H1 (cell line): ENCODE measurements around the gene TECPR2. TPM values are rescaled to one million over a fixed set of nuclear protein-coding genes. Genes with fewer than 3 reads are reported as not detected.

Source experiments
- CTCF ChIA-PET: fragments of 300-600 bp; sonication (Branson Sonifier 250); formaldehyde crosslinking; loops from one replicate; lab custom pipeline; 2021; ENCODE audit not compliant: partially characterized antibody; lab: Charles Lee
- POLR2A ChIA-PET: fragments of 300-600 bp; sonication (Branson Sonifier 250); formaldehyde crosslinking; loops from one replicate; lab custom pipeline; 2021; ENCODE audit warnings: inconsistent platforms; ENCODE audit not compliant: partially characterized antibody; lab: Charles Lee
- DNase-seq, 2 experiments: peaks; one replicate each; pipeline versions ENCODE4 v3.0.0 to v3.0.0-alpha.2; 2010 to 2022; ENCODE audit warnings: low spot score in 2 of 2, low read depth in 1 of 2, mixed read lengths in 1 of 2
- FAIRE-seq: peaks from 2 replicates; lab custom pipeline; 2011; peaks lifted over from hg19 to GRCh38; lab: Jason Lieb, UNC
- H2AFZ ChIP-seq: 2 replicates; pipeline ENCODE4 v1.8.1; 2012; ENCODE audit warnings: low read length, inconsistent platforms
- H2AK5ac ChIP-seq: 2 replicates; pipeline ENCODE4 v1.6.1; 2013; ENCODE audit warnings: low read depth, low read length
- H2BK120ac ChIP-seq: replicated peaks from 2 replicates; pipeline ENCODE3; 2013; ENCODE audit warnings: low read depth, low read length, inconsistent platforms
- H2BK12ac ChIP-seq: 2 replicates; pipeline ENCODE4 v1.6.1; 2013; ENCODE audit warnings: low read depth, low read length
- H2BK15ac ChIP-seq: 2 replicates; pipeline ENCODE4 v1.6.1; 2013; ENCODE audit warnings: low read length
- H2BK20ac ChIP-seq: 2 replicates; pipeline ENCODE4 v1.6.1; 2013; ENCODE audit warnings: low read length
- H2BK5ac ChIP-seq: 2 replicates; pipeline ENCODE4 v1.6.1; 2013; ENCODE audit warnings: low read depth, low read length
- H3K14ac ChIP-seq: 2 replicates; pipeline ENCODE4 v1.6.1; 2013; ENCODE audit warnings: inconsistent platforms; ENCODE audit not compliant: insufficient read length
- H3K18ac ChIP-seq: 2 replicates; pipeline ENCODE4 v1.6.1; 2013; ENCODE audit warnings: low read length; ENCODE audit errors: extremely low read depth
- H3K23ac ChIP-seq: 2 replicates; pipeline ENCODE4 v1.6.1; 2013; ENCODE audit warnings: inconsistent platforms; ENCODE audit not compliant: insufficient read length
- H3K23me2 ChIP-seq: 2 replicates; pipeline ENCODE4 v1.6.1; 2013; ENCODE audit warnings: low read depth, low read length
- H3K27ac ChIP-seq: 2 replicates; pipeline ENCODE4 v1.6.1; 2011; ENCODE audit warnings: low read depth, low read length, inconsistent platforms
- H3K27me3 ChIP-seq, 4 experiments: replicated peaks in 1 of 4; 1 replicate in 1 of 4; 2 replicates in 3 of 4; pipeline versions ENCODE4 v1.6.1 to v1.8.1; 2011 to 2013; ENCODE audit warnings: low read length in 3 of 4, mild to moderate bottlenecking in 3 of 4, inconsistent platforms in 2 of 4, mixed read lengths in 2 of 4, moderate library complexity in 1 of 4; ENCODE audit not compliant: control insufficient read depth in 3 of 4, insufficient read depth in 3 of 4; ENCODE audit errors: extremely low read depth in 1 of 4
- H3K36me3 ChIP-seq, 4 experiments: 2 replicates each; pipeline versions ENCODE4 v1.6.1 to v1.8.1; 2011 to 2013; ENCODE audit warnings: mild to moderate bottlenecking in 4 of 4, low read length in 3 of 4, moderate library complexity in 2 of 4, control low read depth in 1 of 4, inconsistent platforms in 1 of 4; ENCODE audit not compliant: insufficient read depth in 4 of 4, control insufficient read depth in 2 of 4
- H3K4ac ChIP-seq: replicated peaks from 2 replicates; pipeline ENCODE3; 2013; ENCODE audit warnings: low read length, low read depth, mixed read lengths, inconsistent platforms; ENCODE audit not compliant: insufficient read length
- H3K4me1 ChIP-seq, 4 experiments: replicated peaks in 1 of 4; 1 replicate in 1 of 4; 2 replicates in 3 of 4; pipeline versions ENCODE4 v1.6.1 to v1.8.1; 2011 to 2013; ENCODE audit warnings: low read length in 3 of 4, inconsistent platforms in 2 of 4, mixed read lengths in 1 of 4; ENCODE audit not compliant: insufficient read depth in 4 of 4, control insufficient read depth in 3 of 4
- H3K4me2 ChIP-seq, 2 experiments: 2 replicates each; pipeline versions ENCODE4 v1.6.1 to v1.8.1; 2011 to 2013; ENCODE audit warnings: low read depth in 2 of 2, low read length in 2 of 2, control low read depth in 1 of 2, inconsistent platforms in 1 of 2, mild to moderate bottlenecking in 1 of 2; ENCODE audit not compliant: insufficient read depth in 1 of 2
- H3K4me3 ChIP-seq, 4 experiments: fragments of 200-600, 300-600 bp in 1 of 4; sonication (generic), shearing (Covaris generic), sonication (Bioruptor Twin) in 1 of 4; 2 replicates each; pipeline versions ENCODE4 v1.5.1 to v1.8.1; 2011 to 2016; ENCODE audit warnings: low read length in 4 of 4, low read depth in 3 of 4, control low read depth in 2 of 4, inconsistent platforms in 2 of 4, mild to moderate bottlenecking in 2 of 4, mixed read lengths in 1 of 4, moderate library complexity in 1 of 4; ENCODE audit not compliant: insufficient read depth in 2 of 4; ENCODE audit errors: extremely low read depth in 1 of 4
- H3K56ac ChIP-seq: replicated peaks from 2 replicates; pipeline ENCODE3; 2013; ENCODE audit warnings: low read depth, mild to moderate bottlenecking, mixed read lengths, low read length, inconsistent platforms; ENCODE audit not compliant: insufficient read length
- H3K79me1 ChIP-seq: 2 replicates; pipeline ENCODE4 v1.6.1; 2013; ENCODE audit warnings: low read depth, low read length, control low read depth
- H3K79me2 ChIP-seq, 2 experiments: 2 replicates each; pipeline versions ENCODE4 v1.6.1 to v1.8.1; 2012 to 2013; ENCODE audit warnings: low read length in 2 of 2, mild to moderate bottlenecking in 2 of 2, inconsistent platforms in 1 of 2; ENCODE audit not compliant: insufficient read depth in 2 of 2, control insufficient read depth in 1 of 2
- H3K9ac ChIP-seq, 4 experiments: replicated peaks in 1 of 4; 1 replicate in 1 of 4; 2 replicates in 3 of 4; pipeline versions ENCODE4 v1.6.1 to v1.8.1; 2011 to 2013; ENCODE audit warnings: low read depth in 3 of 4, low read length in 3 of 4, control low read depth in 2 of 4, mild to moderate bottlenecking in 2 of 4, moderate library complexity in 2 of 4, inconsistent platforms in 1 of 4; ENCODE audit errors: extremely low read depth in 1 of 4
- H3K9me3 ChIP-seq, 2 experiments: 2 replicates each; pipeline versions ENCODE4 v1.6.1 to v1.8.1; 2012 to 2013; ENCODE audit warnings: mild to moderate bottlenecking in 2 of 2, moderate library complexity in 2 of 2, control low read depth in 1 of 2, inconsistent platforms in 1 of 2, low read depth in 1 of 2, low read length in 1 of 2, mixed read lengths in 1 of 2; ENCODE audit not compliant: insufficient read depth in 2 of 2
- H4K20me1 ChIP-seq, 2 experiments: replicated peaks in 1 of 2; 2 replicates each; pipeline versions ENCODE3 to v1.8.1; 2011 to 2013; ENCODE audit warnings: inconsistent platforms in 2 of 2, low read length in 2 of 2, mild to moderate bottlenecking in 1 of 2; ENCODE audit not compliant: insufficient read depth in 2 of 2, control insufficient read depth in 1 of 2
- H4K5ac ChIP-seq: 2 replicates; pipeline ENCODE4 v1.6.1; 2013; ENCODE audit warnings: low read length, low read depth, mixed read lengths, inconsistent platforms; ENCODE audit not compliant: insufficient read length
- H4K8ac ChIP-seq: 2 replicates; pipeline ENCODE4 v1.8.0; 2013; ENCODE audit warnings: mild to moderate bottlenecking, moderate library complexity, low read length, inconsistent platforms; ENCODE audit not compliant: insufficient read depth; ENCODE audit errors: extremely low read depth
- H4K91ac ChIP-seq: replicated peaks from 2 replicates; pipeline ENCODE3; 2013; ENCODE audit warnings: low read length, mixed read lengths, inconsistent platforms; ENCODE audit not compliant: insufficient read length
- CBX5 ChIP-seq: fragments of 300-800, 300-1000 bp; sonication (generic); IDR thresholded peaks from 2 replicates; pipeline ENCODE4 v1.7.1; 2016; ENCODE audit warnings: antibody characterized with exemption, low read length, low read depth
- CEBPB ChIP-seq: IDR thresholded peaks from 2 replicates; pipeline ENCODE4 v1.6.1; 2012; ENCODE audit warnings: low read depth, low read length
- CHD2 ChIP-seq: IDR thresholded peaks from 2 replicates; pipeline ENCODE4 v1.6.1; 2012; ENCODE audit warnings: low read length, improper control_type of control experiment
- CTBP2 ChIP-seq: IDR thresholded peaks from 2 replicates; pipeline ENCODE4 v1.7.0; 2011; ENCODE audit warnings: borderline replicate concordance, mild to moderate bottlenecking, moderate library complexity, mixed read lengths, low read length; ENCODE audit not compliant: insufficient read depth, insufficient read length
- EP300 ChIP-seq, 2 experiments: IDR thresholded peaks; 1 replicate in 1 of 2; 2 replicates in 1 of 2; pipeline ENCODE4 v1.6.1; 2011 to 2012; ENCODE audit warnings: low read depth in 2 of 2, low read length in 2 of 2, mild to moderate bottlenecking in 2 of 2, borderline replicate concordance in 1 of 2, inconsistent platforms in 1 of 2, moderate library complexity in 1 of 2
- JUN ChIP-seq: IDR thresholded peaks from 2 replicates; pipeline ENCODE4 v1.6.1; 2011; ENCODE audit warnings: low read depth, mild to moderate bottlenecking, improper control_type of control experiment, low read length
- JUND ChIP-seq: IDR thresholded peaks from 2 replicates; pipeline ENCODE4 v1.6.1; 2011; ENCODE audit warnings: mild to moderate bottlenecking, improper control_type of control experiment, low read length
- MAFK ChIP-seq: IDR thresholded peaks from 2 replicates; pipeline ENCODE4 v1.6.1; 2012; ENCODE audit warnings: low read depth, mild to moderate bottlenecking, improper control_type of control experiment, low read length
- POLR2AphosphoS5 ChIP-seq: IDR thresholded peaks from 2 replicates; pipeline ENCODE4 v1.6.1; 2011; ENCODE audit warnings: low read depth, low read length
- RNF2 ChIP-seq: fragments of 200-900, 300-1000 bp; sonication (generic); IDR thresholded peaks from 2 replicates; pipeline ENCODE4 v1.7.1; 2016; ENCODE audit warnings: borderline replicate concordance, low read depth, mild to moderate bottlenecking, antibody characterized with exemption, low read length; ENCODE audit not compliant: poor library complexity, severe bottlenecking; ENCODE audit errors: missing control alignments
- SIN3A ChIP-seq, 2 experiments: IDR thresholded peaks in 1 of 2; conservative IDR thresholded peaks in 1 of 2; 2 replicates each; pipeline ENCODE4 v1.6.1; 2011 to 2012; ENCODE audit warnings: low read length in 2 of 2, improper control_type of control experiment in 1 of 2, low read depth in 1 of 2, mild to moderate bottlenecking in 1 of 2
- SP4 ChIP-seq: IDR thresholded peaks from 2 replicates; pipeline ENCODE4 v1.6.1; 2012; ENCODE audit warnings: low read length, inconsistent platforms
- SUZ12 ChIP-seq: fragments of 200-600 bp; sonication (generic); IDR thresholded peaks from 2 replicates; pipeline ENCODE4 v1.6.1; 2012; ENCODE audit warnings: mild to moderate bottlenecking, inconsistent platforms, low read length, moderate library complexity, mixed read lengths
- YY1 ChIP-seq: IDR thresholded peaks from 2 replicates; pipeline ENCODE4 v1.6.1; 2011; ENCODE audit warnings: low read depth, mild to moderate bottlenecking, low read length
- WGBS, 2 experiments: shearing (Covaris generic) in 1 of 2; methylation state at CpG; one replicate each; pipeline versions ENCODE4 v1.1.6 to v1.1.7; 2013 to 2015; ENCODE audit warnings: low lambda C conversion rate in 2 of 2, mixed read lengths in 2 of 2, inconsistent platforms in 1 of 2, low coverage in 1 of 2, missing lambda C conversion rate in 1 of 2; ENCODE audit not compliant: insufficient replicate concordance in 2 of 2, insufficient coverage in 1 of 2, insufficient read length in 1 of 2; ENCODE audit errors: extremely low coverage in 1 of 2, missing lambda C conversion rate in 1 of 2; 5-methylcytosine and 5-hydroxymethylcytosine counted together
- polyA plus RNA-seq, 7 experiments: library from polyadenylated mRNA; depleted of rRNA in 3 of 7; stranded (reverse) in 5 of 7; unstranded in 2 of 7; fragments of >200 nt in 5 of 7; fragments of 200-250 nt in 2 of 7; gene quantifications; 1 replicate in 5 of 7; 2 replicates in 1 of 7; 4 replicates in 1 of 7; pipeline versions ENCODE4 v1.2.1 to v1.2.3, GENCODE V29; 2011 to 2013; ENCODE audit warnings: missing spikeins in 2 of 7, mixed read lengths in 2 of 7
- total RNA-seq: library from RNA; stranded (reverse); fragmentation: NEBNext Ultra II Directional; extraction: Animal tissue kit (Norgen Biotek cat#: 25700); gene quantifications from 2 replicates; pipeline ENCODE4 v1.2.1, GENCODE V29; 2021

TECPR2 gene
- total and polyA plus RNA-seq, 2 of the 8 experiments (the other 6 are each of a cell fraction or from before 2014, with no cell fraction given) = 6.8 to 19.4 TPM

- Histone ChIP-seq H3K27me3 (no peaks in the 10 kb centered on the region), H2BK15ac (no peak overlapping the region), H3K14ac (no peak overlapping the region), H2BK12ac (no peak overlapping the region), H4K91ac (no peak overlapping the region), H3K18ac (no peak overlapping the region), H3K9ac (no peak overlapping the region), H4K8ac (peak overlapping the region; percentile 84; the same call in 1 of the 2 replicates), H4K20me1 (no peaks in the 10 kb centered on the region), H3K56ac (no peak overlapping the region), H3K4ac (no peak overlapping the region), H4K5ac (no peak overlapping the region), H2BK20ac (no peak overlapping the region), H2BK5ac (no peak overlapping the region; the same call in 1 of the 2 replicates), H3K36me3 (peaks cover 2 to 23% (median 9%) of the 10 kb centered on the region in 4 experiments; a peak in 6 of 8 replicates), H3K4me3 (no peak overlapping the region), H3K23me2 (no peaks in the 10 kb centered on the region), H2AFZ (no peak overlapping the region), H2AK5ac (no peak overlapping the region), H3K23ac (no peak overlapping the region), H3K27ac (no peak overlapping the region), H3K79me2 (no peaks in the 10 kb centered on the region), H2BK120ac (no peak overlapping the region), H3K4me2 (no peak overlapping the region), H3K4me1 (no peaks in the 10 kb centered on the region), H3K79me1 (no peaks in the 10 kb centered on the region), H3K9me3 (no peaks in the 10 kb centered on the region)
- DNase-seq (no peak), FAIRE-seq (no peak)
- WGBS, 2 experiments = 95% methylated on average over 7 of the region's 7 CpGs; no CpG with 5 or more reads in 1 of the 2 experiments
- POLR2A ChIA-PET = interaction anchor here (1.1 to 2.0 kb wide), 2 partner anchors 11 to 14 kb away, joined by 4 to 6 read pairs; no protein-coding TSS in a partner anchor
- CTCF ChIA-PET = no interaction called here
- no peak for TF ChIP-seq SP4
- no peak for TF ChIP-seq SUZ12
- TF ChIP-seq YY1 = no peak
- no peak for TF ChIP-seq POLR2AphosphoS5
- TF ChIP-seq CTBP2 = no peak
- TF ChIP-seq SIN3A (conservative IDR thresholded peaks at IDR 0.05 in 1 of 2, IDR thresholded peaks at IDR 0.05 in 1 of 2; ENCODE audit: low read depth in 1 of 2, low read length in 2 of 2) = no peak
- TF ChIP-seq RNF2 = no peak
- TF ChIP-seq CBX5 = no peak
- no peak for TF ChIP-seq CEBPB
- no peak for TF ChIP-seq CHD2
- TF ChIP-seq MAFK = no peak
- TF ChIP-seq JUN = no peak
- no peak for TF ChIP-seq JUND
- TF ChIP-seq EP300 (IDR thresholded peaks at IDR 0.05; ENCODE audit: borderline replicate concordance in 1 of 2, low read depth in 2 of 2, low read length in 2 of 2) = no peak
Observed at GRCh38 chr14:102344084-102344483, 18.7 kb upstream of the TECPR2 start.
